ENCODE measurements around the gene TMEFF2. TPM values are rescaled to one million over a fixed set of nuclear protein-coding genes. Genes with fewer than 3 reads are reported as not detected.

Gene TMEFF2
- total and polyA plus RNA-seq, 2 experiments from 2014 or later, result 0.15 to 1.3 TPM

DNA sequence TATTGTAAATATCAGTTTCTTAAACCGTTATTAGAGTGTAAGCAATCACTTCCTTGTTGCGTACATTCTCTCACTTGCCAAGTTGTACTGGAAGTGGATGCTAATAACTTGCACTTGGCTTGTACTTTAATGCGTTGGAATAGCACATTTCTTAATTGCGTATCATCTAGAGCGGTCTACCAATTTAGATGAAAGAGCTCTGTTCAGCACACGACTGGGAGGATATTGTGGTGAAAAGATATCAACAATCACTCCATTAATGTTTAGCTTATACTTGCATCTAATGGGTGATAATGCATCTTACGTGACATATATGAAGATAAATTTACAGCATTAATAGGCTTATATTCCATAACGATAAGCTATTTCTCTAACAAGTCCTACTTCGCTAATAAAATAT lies 11.7 kb upstream of the TMEFF2 start:
- TF ChIP-seq CTCF (IDR thresholded peaks at IDR 0.05; ENCODE audit: low read depth, low read length), result no peak
- no peaks in the 10 kb centered on the region for H3K36me3 ChIP-seq
- H3K4me1 ChIP-seq (ENCODE audit: low read depth), result no peaks in the 10 kb centered on the region
- H3K4me3 ChIP-seq, result no peak overlapping the region
- H3K9me3 ChIP-seq (ENCODE audit: low read depth), result no peaks in the 10 kb centered on the region
- DNase-seq (ENCODE audit: low read depth in 1 of 2, low spot score in 1 of 2), result no peak
- peaks cover 12% of the 10 kb centered on the region for H3K27me3 ChIP-seq
- no peak overlapping the region for H3K27ac ChIP-seq

- H3K36me3 ChIP-seq, result no peaks in the 10 kb centered on the region
- peaks cover 38% of the 10 kb centered on the region for H3K27me3 ChIP-seq
- H3K4me1 ChIP-seq (ENCODE audit: low read depth), result no peaks in the 10 kb centered on the region
- no peak for TF ChIP-seq CTCF (IDR thresholded peaks at IDR 0.05; ENCODE audit: low read depth, low read length)
- no peaks in the 10 kb centered on the region for H3K9me3 ChIP-seq (ENCODE audit: low read depth)
- H3K4me3 ChIP-seq, result no peak overlapping the region
- H3K27ac ChIP-seq, result no peak overlapping the region
- no peak for DNase-seq (ENCODE audit: low read depth in 1 of 2, low spot score in 1 of 2)
Measured at GRCh38 chr2:192203876-192204275, 9.1 kb upstream of the TMEFF2 start.

DNA sequence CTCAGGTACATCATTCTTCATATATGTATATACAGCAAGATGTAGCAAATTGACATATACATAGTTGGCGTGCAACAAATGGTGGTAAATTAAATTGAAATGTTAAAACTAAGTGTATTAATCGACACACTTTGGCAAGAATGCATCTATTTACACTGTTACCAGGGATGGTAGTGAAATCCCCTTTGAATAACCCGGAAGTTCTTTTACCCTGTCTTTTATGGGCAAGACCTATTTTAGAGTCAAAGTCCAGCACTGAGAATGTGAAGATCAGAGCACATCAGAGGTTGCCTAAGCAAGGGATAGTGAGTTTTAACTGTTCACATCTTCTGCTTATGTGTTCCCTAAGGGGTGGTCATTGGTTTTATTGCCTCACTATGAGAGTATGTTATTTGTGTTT lies 7.6 kb upstream of the TMEFF2 start:
- H3K4me1 ChIP-seq (ENCODE audit: low read depth), result no peaks in the 10 kb centered on the region
- DNase-seq (ENCODE audit: low read depth in 1 of 2, low spot score in 1 of 2), result no peak
- H3K9me3 ChIP-seq (ENCODE audit: low read depth), result no peaks in the 10 kb centered on the region
- H3K4me3 ChIP-seq, result no peak overlapping the region
- no peak overlapping the region for H3K27ac ChIP-seq
- H3K36me3 ChIP-seq, result no peaks in the 10 kb centered on the region
- peaks cover 53% of the 10 kb centered on the region for H3K27me3 ChIP-seq
- no peak for TF ChIP-seq CTCF (IDR thresholded peaks at IDR 0.05; ENCODE audit: low read depth, low read length)

DNA sequence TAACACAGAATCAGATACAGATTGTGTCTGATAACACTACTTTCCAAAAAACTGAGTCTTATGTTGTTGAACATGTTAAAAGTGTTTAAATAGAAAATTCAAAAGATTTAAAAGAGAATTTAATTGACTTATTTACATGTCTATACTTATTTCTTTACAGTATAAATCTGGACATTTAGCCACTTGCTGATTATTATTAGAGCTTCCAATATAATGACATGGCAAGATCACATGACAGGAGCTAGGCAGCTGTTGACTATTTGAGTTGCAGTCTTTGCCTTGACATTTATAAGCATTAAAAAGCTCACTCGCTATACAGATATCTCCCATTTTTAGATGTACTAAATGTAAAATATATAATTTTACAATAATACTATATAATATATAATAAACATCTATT lies 6.4 kb upstream of the TMEFF2 start:
- TF ChIP-seq CTCF (IDR thresholded peaks at IDR 0.05; ENCODE audit: low read depth, low read length), result no peak
- Histone ChIP-seq H3K27me3 (peaks cover 65% of the 10 kb centered on the region), H3K9me3 (ENCODE audit: low read depth) (no peaks in the 10 kb centered on the region)

DNA sequence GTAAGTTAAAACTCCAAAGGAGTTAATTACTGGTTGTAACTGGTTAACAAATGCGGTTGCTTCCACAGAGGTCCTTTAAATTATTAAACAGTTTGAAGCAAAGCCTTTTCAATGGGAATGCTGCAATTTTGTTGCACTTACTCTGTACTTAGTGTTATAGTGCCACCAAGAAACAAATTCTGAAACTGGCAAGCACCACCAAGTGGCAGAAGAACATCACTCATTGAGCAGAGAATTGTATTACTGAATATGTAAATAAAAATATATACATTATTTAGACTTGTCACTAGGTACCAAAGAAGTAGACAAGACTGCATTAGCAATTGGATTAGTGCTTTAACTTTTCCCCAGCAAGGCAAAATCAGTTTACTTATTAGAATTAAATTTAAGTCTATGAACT lies 2.6 kb upstream of the TMEFF2 start:
- Histone ChIP-seq H3K4me1 (ENCODE audit: low read depth) (peaks cover 11% of the 10 kb centered on the region), H3K27ac (no peak overlapping the region), H3K9me3 (ENCODE audit: low read depth) (no peaks in the 10 kb centered on the region), H3K36me3 (no peaks in the 10 kb centered on the region), H3K4me3 (no peak overlapping the region), H3K27me3 (peaks cover 94% of the 10 kb centered on the region)
- DNase-seq (ENCODE audit: low read depth in 1 of 2, low spot score in 1 of 2), result peak in 1 of 2 donors; percentile 26
- peak; percentile 16 for TF ChIP-seq CTCF (IDR thresholded peaks at IDR 0.05; ENCODE audit: low read depth, low read length)

More for the DNA sequence above, 6.4 kb upstream of the TMEFF2 start:
- Histone ChIP-seq H3K27ac (no peak overlapping the region), H3K4me1 (ENCODE audit: low read depth) (no peaks in the 10 kb centered on the region), H3K36me3 (no peaks in the 10 kb centered on the region), H3K4me3 (no peak overlapping the region)
- DNase-seq (ENCODE audit: low read depth in 1 of 2, low spot score in 1 of 2), result no peak

Measured in cardiac muscle cell (in vitro differentiated cells and primary cell).